ENCODE measurements around the gene PEX13. TPM values are rescaled to one million over a fixed set of nuclear protein-coding genes. Genes with fewer than 3 reads are reported as not detected.
"Not testable (repeated sequence)": the region's sequence is repeated elsewhere in the genome, so short reads cannot be mapped to it uniquely, and the experiment has no call there.

The PEX13 gene
- polyA plus RNA-seq, 1 experiment, result 11.7 TPM

- ChIA-PET POLR2A (no interaction called here), CTCF (interaction anchor here (1.4 kb wide), 1 partner anchor 15 kb away, joined by 8 read pairs; no protein-coding TSS in a partner anchor)
- DNase-seq (ENCODE audit: low read depth), result no peak
- no peak overlapping the region for H3K4me3 ChIP-seq (ENCODE audit: low read depth, low read length)
- TF ChIP-seq CTCF (IDR thresholded peaks at IDR 0.05; ENCODE audit: insufficient read depth, low read depth, low read length), result no peak
- no peaks in the 10 kb centered on the region for H3K36me3 ChIP-seq (ENCODE audit: control insufficient read depth, insufficient read depth, low read length)
- no peaks in the 10 kb centered on the region for H3K27me3 ChIP-seq (ENCODE audit: control insufficient read depth, insufficient read depth, low read length)
These were observed 32.8 kb upstream of the PEX13 start for GRCh38 chr2:60984720-60985119.

DNA sequence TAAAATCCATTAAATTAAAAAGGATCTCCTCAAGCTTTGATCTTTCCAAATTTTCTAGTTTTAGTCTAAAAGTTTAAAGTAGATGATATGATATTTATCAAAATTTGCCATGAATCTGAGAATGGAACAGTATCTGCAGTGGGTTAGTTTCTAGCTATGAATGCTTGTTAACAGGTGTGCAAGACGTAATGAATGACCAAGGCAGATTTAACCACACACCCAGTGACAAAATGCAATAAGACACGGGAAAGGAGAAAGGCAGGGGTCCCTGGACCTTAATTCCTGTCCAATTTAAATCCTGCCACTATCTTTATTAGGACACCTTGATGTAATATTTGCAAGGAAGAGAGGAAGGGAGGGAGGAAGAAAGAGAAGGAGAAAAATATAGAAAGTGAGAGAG, 30.5 kb upstream of the PEX13 start:
- ChIA-PET CTCF (interaction anchor here (1.6 kb wide), 1 partner anchor 11 kb away, joined by 6 read pairs; no protein-coding TSS in a partner anchor), POLR2A (no interaction called here)
- no peak for DNase-seq (ENCODE audit: low read depth)
- TF ChIP-seq CTCF (IDR thresholded peaks at IDR 0.05; ENCODE audit: insufficient read depth, low read depth, low read length), result no peak
- Histone ChIP-seq H3K36me3 (ENCODE audit: control insufficient read depth, insufficient read depth, low read length) (no peaks in the 10 kb centered on the region), H3K27me3 (ENCODE audit: control insufficient read depth, insufficient read depth, low read length) (no peaks in the 10 kb centered on the region), H3K4me3 (ENCODE audit: low read depth, low read length) (no peak overlapping the region)

DNA sequence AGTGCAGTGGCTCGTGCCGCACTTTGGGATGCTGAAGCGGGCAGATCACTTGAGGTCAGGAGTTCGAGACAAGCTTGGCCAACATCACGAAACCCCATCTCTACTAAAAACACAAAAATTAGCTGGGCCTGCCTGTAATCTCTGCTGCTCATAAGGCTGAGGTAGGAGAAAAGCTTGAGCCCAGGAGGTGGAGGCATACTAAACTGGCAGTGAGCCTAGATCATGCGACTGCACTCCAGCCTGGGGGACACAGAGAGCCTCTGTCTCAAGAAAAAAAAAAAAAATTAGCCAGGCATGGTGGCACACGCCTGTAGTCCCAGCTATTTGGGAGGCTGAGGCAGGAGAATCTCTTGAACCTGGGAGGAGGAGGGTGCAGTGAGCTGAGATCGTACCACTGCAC, 29.9 kb upstream of the PEX13 start:
- DNase-seq (ENCODE audit: low read depth); H3K36me3 ChIP-seq (ENCODE audit: control insufficient read depth, insufficient read depth, low read length); H3K27me3 ChIP-seq (ENCODE audit: control insufficient read depth, insufficient read depth, low read length); POLR2A ChIA-PET; H3K4me3 ChIP-seq (ENCODE audit: low read depth, low read length): not testable (repeated sequence)
- CTCF ChIA-PET, result interaction anchor here (0.6 to 1.6 kb wide), 2 partner anchors 10 to 277 kb away, joined by 3 to 6 read pairs; no protein-coding TSS in a partner anchor

GRCh38 chr2:60989259-60989658, 28.3 kb upstream of the PEX13 start:
- DNase-seq (ENCODE audit: low read depth), result no peak
- Histone ChIP-seq H3K4me3 (ENCODE audit: low read depth, low read length) (no peak overlapping the region), H3K36me3 (ENCODE audit: control insufficient read depth, insufficient read depth, low read length) (no peaks in the 10 kb centered on the region), H3K27me3 (ENCODE audit: control insufficient read depth, insufficient read depth, low read length) (no peaks in the 10 kb centered on the region)
- POLR2A ChIA-PET, result interaction anchor here (0.8 kb wide), 1 partner anchor 232 kb away, joined by 4 read pairs; no protein-coding TSS in a partner anchor
- CTCF ChIA-PET, result no interaction called here
- no peak for TF ChIP-seq CTCF (IDR thresholded peaks at IDR 0.05; ENCODE audit: insufficient read depth, low read depth, low read length)

DNA sequence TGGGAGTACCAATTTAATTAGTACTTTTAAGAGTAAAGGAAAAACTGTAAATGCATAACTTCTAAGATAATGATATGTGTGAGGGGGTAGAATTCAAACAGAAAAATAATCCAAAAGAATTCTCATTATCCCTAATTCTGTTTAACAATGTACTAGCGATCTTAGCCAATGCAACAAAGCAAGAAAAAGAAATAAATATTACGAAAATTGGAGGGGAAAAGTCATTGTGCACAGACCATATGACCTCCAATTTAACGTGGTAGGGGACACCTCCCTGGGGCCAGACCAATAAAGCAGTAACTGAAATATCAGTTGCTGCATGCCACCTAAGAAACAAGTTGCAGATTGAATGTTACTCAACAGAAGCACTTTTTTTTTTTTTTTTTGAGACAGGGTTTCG, 25.9 kb upstream of the PEX13 start:
- no peaks in the 10 kb centered on the region; the same call in 1 of the 2 replicates for H3K36me3 ChIP-seq (ENCODE audit: control insufficient read depth, insufficient read depth, low read length)
- no peaks in the 10 kb centered on the region for H3K27me3 ChIP-seq (ENCODE audit: control insufficient read depth, insufficient read depth, low read length)
- POLR2A ChIA-PET, result no interaction called here
- no peak for TF ChIP-seq CTCF (IDR thresholded peaks at IDR 0.05; ENCODE audit: insufficient read depth, low read depth, low read length)
- no peak overlapping the region for H3K4me3 ChIP-seq (ENCODE audit: low read depth, low read length)
- DNase-seq (ENCODE audit: low read depth), result no peak
- CTCF ChIA-PET, result interaction anchor here (1.2 kb wide), 1 partner anchor 284 kb away, joined by 3 read pairs; no protein-coding TSS in a partner anchor

GRCh38 chr2:60992985-60993392, 24.5 kb upstream of the PEX13 start:
- no peak for DNase-seq (ENCODE audit: low read depth)
- Histone ChIP-seq H3K27me3 (ENCODE audit: control insufficient read depth, insufficient read depth, low read length) (no peaks in the 10 kb centered on the region), H3K36me3 (ENCODE audit: control insufficient read depth, insufficient read depth, low read length) (no peaks in the 10 kb centered on the region; the same call in 1 of the 2 replicates), H3K4me3 (ENCODE audit: low read depth, low read length) (no peak overlapping the region)
- CTCF ChIA-PET, result interaction anchor here (0.8 to 1.2 kb wide), 3 partner anchors 12 to 285 kb away, joined by 3 to 5 read pairs (median 3); no protein-coding TSS in a partner anchor
- POLR2A ChIA-PET, result no interaction called here
- TF ChIP-seq CTCF (IDR thresholded peaks at IDR 0.05; ENCODE audit: insufficient read depth, low read depth, low read length), result no peak
